ENCODE measurements around the gene SCAPER.
A peak's percentile ranks its signal among the peaks of the same experiment; 100 is the strongest.

The SCAPER gene

GRCh38 chr15:76674883-76675282 lies 230.3 kb downstream of the SCAPER start:
- DNase-seq (ENCODE audit: low read depth, low spot score), result no peak

GRCh38 chr15:76669521-76670207 lies 235.5 kb downstream of the SCAPER start:
- no peak for DNase-seq (ENCODE audit: low read depth, low spot score)

GRCh38 chr15:76668900-76669299 lies 236.2 kb downstream of the SCAPER start:
- DNase-seq (ENCODE audit: low read depth, low spot score), result no peak

GRCh38 chr15:76667943-76668715 lies 237.0 kb downstream of the SCAPER start:
- DNase-seq (ENCODE audit: low read depth, low spot score), result no peak

GRCh38 chr15:76664895-76665294 lies 240.2 kb downstream of the SCAPER start:
- no peak for DNase-seq (ENCODE audit: low read depth, low spot score)

GRCh38 chr15:76664411-76664810 lies 240.7 kb downstream of the SCAPER start:
- DNase-seq (ENCODE audit: low read depth, low spot score), result no peak

- DNase-seq (ENCODE audit: low read depth, low spot score), result no peak
Observed at GRCh38 chr15:76663529-76663928, 241.6 kb downstream of the SCAPER start.

GRCh38 chr15:76648732-76649444 lies 256.3 kb downstream of the SCAPER start:
- DNase-seq (ENCODE audit: low read depth, low spot score), result peak; percentile 35

- DNase-seq (ENCODE audit: low read depth, low spot score), result no peak
Observed at GRCh38 chr15:76647612-76648011, 257.5 kb downstream of the SCAPER start.

- no peak for DNase-seq (ENCODE audit: low read depth, low spot score)
Observed at GRCh38 chr15:76644646-76645045, 260.5 kb downstream of the SCAPER start.

GRCh38 chr15:76642671-76643070 lies 262.5 kb downstream of the SCAPER start:
- DNase-seq (ENCODE audit: low read depth, low spot score), result no peak

- no peak for DNase-seq (ENCODE audit: low read depth, low spot score)
Observed at GRCh38 chr15:76637166-76637565, 268.0 kb downstream of the SCAPER start.

GRCh38 chr15:76636059-76636458 lies 269.1 kb downstream of the SCAPER start:
- no peak for DNase-seq (ENCODE audit: low read depth, low spot score)

GRCh38 chr15:76626611-76627010 lies 278.5 kb downstream of the SCAPER start:
- DNase-seq (ENCODE audit: low read depth, low spot score), result no peak

- DNase-seq (ENCODE audit: low read depth, low spot score), result no peak
Observed at GRCh38 chr15:76625267-76625666, 279.9 kb downstream of the SCAPER start.

- DNase-seq (ENCODE audit: low read depth, low spot score), result no peak
Observed at GRCh38 chr15:76614725-76615124, 290.4 kb downstream of the SCAPER start.

- DNase-seq (ENCODE audit: low read depth, low spot score), result no peak
Observed at GRCh38 chr15:76588811-76589747, 316.1 kb downstream of the SCAPER start.

- DNase-seq (ENCODE audit: low read depth, low spot score), result no peak
Observed at GRCh38 chr15:76585576-76585897, 319.6 kb downstream of the SCAPER start.

- DNase-seq (ENCODE audit: low read depth, low spot score), result no peak
Observed at GRCh38 chr15:76584868-76585575, 320.1 kb downstream of the SCAPER start.

GRCh38 chr15:76582550-76582949 lies 322.6 kb downstream of the SCAPER start:
- DNase-seq (ENCODE audit: low read depth, low spot score), result no peak

Data from iPS DF 19.7 (cell line).